ENCODE measurements around the gene KCTD19. TPM values are rescaled to one million over a fixed set of nuclear protein-coding genes. Genes with fewer than 3 reads are reported as not detected.

KCTD19 gene
- total RNA-seq, 4 donors from 2014 or later = under 0.01 TPM; not detected in 3

GRCh38 chr16:67264277-67264676, 62.3 kb downstream of the KCTD19 start:
- TF ChIP-seq, protein P1, sequence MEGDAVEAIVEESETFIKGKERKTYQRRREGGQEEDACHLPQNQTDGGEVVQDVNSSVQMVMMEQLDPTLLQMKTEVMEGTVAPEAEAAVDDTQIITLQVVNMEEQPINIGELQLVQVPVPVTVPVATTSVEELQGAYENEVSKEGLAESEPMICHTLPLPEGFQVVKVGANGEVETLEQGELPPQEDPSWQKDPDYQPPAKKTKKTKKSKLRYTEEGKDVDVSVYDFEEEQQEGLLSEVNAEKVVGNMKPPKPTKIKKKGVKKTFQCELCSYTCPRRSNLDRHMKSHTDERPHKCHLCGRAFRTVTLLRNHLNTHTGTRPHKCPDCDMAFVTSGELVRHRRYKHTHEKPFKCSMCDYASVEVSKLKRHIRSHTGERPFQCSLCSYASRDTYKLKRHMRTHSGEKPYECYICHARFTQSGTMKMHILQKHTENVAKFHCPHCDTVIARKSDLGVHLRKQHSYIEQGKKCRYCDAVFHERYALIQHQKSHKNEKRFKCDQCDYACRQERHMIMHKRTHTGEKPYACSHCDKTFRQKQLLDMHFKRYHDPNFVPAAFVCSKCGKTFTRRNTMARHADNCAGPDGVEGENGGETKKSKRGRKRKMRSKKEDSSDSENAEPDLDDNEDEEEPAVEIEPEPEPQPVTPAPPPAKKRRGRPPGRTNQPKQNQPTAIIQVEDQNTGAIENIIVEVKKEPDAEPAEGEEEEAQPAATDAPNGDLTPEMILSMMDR (IDR thresholded peaks at IDR 0.05; ENCODE audit: low read depth) = no peak

GRCh38 chr16:67263201-67263600, 63.3 kb downstream of the KCTD19 start:
- TF ChIP-seq, protein P1 (IDR thresholded peaks at IDR 0.05; ENCODE audit: low read depth) = no peak

- TF ChIP-seq, protein P1 (IDR thresholded peaks at IDR 0.05; ENCODE audit: low read depth) = no peak
Observed at GRCh38 chr16:67260426-67261063, 66.0 kb downstream of the KCTD19 start.

DNA sequence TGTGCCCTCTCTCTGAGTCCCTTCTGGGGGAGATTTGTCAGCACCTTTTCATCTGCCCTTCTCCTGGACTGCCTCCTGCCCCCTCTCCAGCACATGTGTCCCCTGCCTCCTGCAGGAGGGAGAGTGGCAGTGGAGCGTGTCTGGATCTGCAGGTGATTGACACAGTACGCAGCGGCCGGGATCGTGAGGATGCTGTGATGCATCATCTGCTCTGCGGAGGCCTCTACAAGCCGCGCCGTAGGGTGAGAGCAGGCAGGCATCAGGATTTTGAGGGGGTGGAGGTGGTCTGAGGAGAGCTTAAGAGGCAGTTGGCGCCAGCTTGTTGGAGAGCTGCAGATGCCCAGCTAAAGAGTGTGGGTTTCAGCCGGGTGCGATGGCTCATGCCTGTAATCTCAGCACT, 66.8 kb downstream of the KCTD19 start:
- TF ChIP-seq, protein P1 (IDR thresholded peaks at IDR 0.05; ENCODE audit: low read depth) = no peak

DNA sequence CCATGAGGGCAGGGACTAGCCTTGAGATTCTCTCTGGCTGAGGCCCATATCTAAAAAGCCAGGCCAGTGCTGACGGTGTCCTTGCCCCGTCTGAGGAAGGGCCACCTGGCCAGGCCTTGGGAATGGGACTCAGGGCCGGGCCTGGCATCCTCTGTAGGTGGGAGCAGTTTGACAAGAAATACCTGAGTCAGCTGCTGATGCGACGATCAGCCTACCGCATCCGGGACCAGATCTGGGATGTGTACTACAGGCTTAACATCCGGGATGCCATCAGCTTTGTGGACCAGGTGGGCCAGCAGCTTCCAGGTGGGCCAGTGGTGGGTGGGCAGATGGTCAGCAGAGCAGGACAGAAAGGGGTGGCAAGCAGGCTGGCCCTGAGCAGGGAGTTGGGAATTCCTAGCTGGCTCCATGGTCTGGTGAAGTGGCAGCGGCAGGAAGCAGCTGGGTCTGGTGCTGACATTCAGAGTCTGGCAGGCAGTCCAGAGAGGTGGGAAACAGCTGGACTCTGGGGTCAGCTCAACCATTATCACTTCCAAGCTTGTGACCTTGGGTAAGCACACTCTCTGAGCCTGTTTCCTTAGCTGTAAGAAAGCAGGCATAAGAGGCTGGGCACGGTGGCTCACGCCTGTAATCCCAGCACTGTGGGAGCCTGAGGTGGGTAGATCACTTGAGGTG, 68.2 kb downstream of the KCTD19 start:
- TF ChIP-seq, protein P1 (IDR thresholded peaks at IDR 0.05; ENCODE audit: low read depth) = no peak

DNA sequence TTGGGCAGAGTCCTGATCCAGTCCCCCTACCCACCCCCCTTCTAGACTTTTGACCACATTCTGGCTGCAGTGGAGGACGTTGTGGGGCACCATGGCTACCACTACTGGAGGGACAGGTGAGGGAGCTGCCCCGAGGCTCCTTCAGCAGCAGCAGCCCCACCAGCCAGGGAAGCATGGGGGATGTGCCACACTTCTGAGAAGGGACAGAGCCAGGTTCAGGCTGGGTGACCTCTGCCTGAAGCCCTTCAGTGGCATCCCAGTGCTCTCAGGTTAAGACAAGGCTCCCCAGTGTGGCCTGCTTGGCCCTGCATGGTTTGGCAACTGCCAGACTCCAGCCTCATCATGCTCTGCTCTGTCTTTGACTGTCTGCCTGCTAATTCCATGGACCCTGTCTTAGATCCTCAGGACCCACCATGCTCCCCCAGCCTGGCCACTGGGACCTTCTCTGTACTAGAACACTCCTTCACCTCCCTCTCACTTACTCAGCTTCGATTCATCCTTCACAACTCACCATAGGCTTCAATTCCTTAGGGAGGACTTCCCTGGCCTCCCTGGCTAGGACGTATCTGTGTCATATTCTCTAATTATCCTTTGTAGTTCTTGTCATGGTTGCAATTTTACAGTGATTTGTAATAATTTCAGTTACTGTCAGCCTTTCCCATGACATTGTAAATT, 68.9 kb downstream of the KCTD19 start:
- TF ChIP-seq, protein P1 (IDR thresholded peaks at IDR 0.05; ENCODE audit: low read depth) = no peak

GRCh38 chr16:67256701-67257230, 69.8 kb downstream of the KCTD19 start:
- TF ChIP-seq, protein P1 (IDR thresholded peaks at IDR 0.05; ENCODE audit: low read depth) = no peak
